EH (cell line): ENCODE measurements around the gene PRM3.

Experiments used
- DNase-seq: peaks from one replicate; pipeline ENCODE4 v3.0.0-alpha.2; 2015; ENCODE audit warnings: low read depth

Gene PRM3

GRCh38 chr16:11242658-11243057, 30.8 kb downstream of the PRM3 start:
- DNase-seq, result no peak

- no peak for DNase-seq
Observed at GRCh38 chr16:11241480-11242204, 31.8 kb downstream of the PRM3 start.

GRCh38 chr16:11240636-11241473, 32.6 kb downstream of the PRM3 start:
- no peak for DNase-seq

- DNase-seq, result no peak
Observed at GRCh38 chr16:11239644-11240632, 33.5 kb downstream of the PRM3 start.

- DNase-seq, result no peak
Observed at GRCh38 chr16:11238272-11239202, 34.9 kb downstream of the PRM3 start.

GRCh38 chr16:11236461-11237254, 36.8 kb downstream of the PRM3 start:
- no peak for DNase-seq

GRCh38 chr16:11235703-11235991, 37.8 kb downstream of the PRM3 start:
- DNase-seq, result no peak

- no peak for DNase-seq
Observed at GRCh38 chr16:11234884-11235702, 38.3 kb downstream of the PRM3 start.

GRCh38 chr16:11233727-11234376, 39.6 kb downstream of the PRM3 start:
- DNase-seq, result no peak

GRCh38 chr16:11232852-11233726, 40.3 kb downstream of the PRM3 start:
- no peak for DNase-seq

- DNase-seq, result no peak
Observed at GRCh38 chr16:11232302-11232851, 41.1 kb downstream of the PRM3 start.

- no peak for DNase-seq
Observed at GRCh38 chr16:11231367-11231970, 42.0 kb downstream of the PRM3 start.

- DNase-seq, result no peak
Observed at GRCh38 chr16:11229906-11230305, 43.5 kb downstream of the PRM3 start.

GRCh38 chr16:11229432-11229831, 44.0 kb downstream of the PRM3 start:
- DNase-seq, result no peak

GRCh38 chr16:11225677-11226549, 47.5 kb downstream of the PRM3 start:
- no peak for DNase-seq
